HCT116 (cell line): ENCODE results near the gene RAP1GAP2. TPM values are rescaled to one million over a fixed set of nuclear protein-coding genes. Genes with fewer than 3 reads are reported as not detected.

Source experiments
- ATAC-seq: fragments of 200-7000 bp; cut with Tn5 transposase; 2 replicates; pipeline ENCODE4 v1.9.1; 2020; ENCODE audit warnings: mild to moderate bottlenecking, moderate library complexity
- BruUV-seq: library from RNA; stranded (reverse); fragments of 400-500 nt; replicated peaks from 2 replicates; lab custom pipeline; 2021; lab: Mats Ljungman, UMichigan
- CTCF ChIA-PET: fragments of 300-600 bp; sonication (Branson Sonifier 250); formaldehyde crosslinking; loops from one replicate; lab custom pipeline; 2021; ENCODE audit warnings: antibody characterized with exemption; lab: Charles Lee
- POLR2A ChIA-PET: fragments of 300-600, 350-600 bp; sonication (Branson Sonifier 250); formaldehyde crosslinking; loops from one replicate; lab custom pipeline; 2021; ENCODE audit warnings: antibody characterized with exemption; lab: Charles Lee
- RAD21 ChIA-PET, 2 experiments: fragments of 300-600 bp; sonication (Branson Sonifier 250); formaldehyde crosslinking; loops; one replicate each; lab custom pipeline; 2023; ENCODE audit warnings: low total read pairs in 2 of 2; ENCODE audit not compliant: uncharacterized antibody in 2 of 2, unreplicated experiment in 2 of 2, low non-redundant PET in 1 of 2; lab: Charles Lee
- DNase-seq: peaks from one replicate; pipeline ENCODE4 v3.0.0-alpha.2; 2010; ENCODE audit warnings: low read depth, low spot score
- H2AFZ ChIP-seq: fragments of 200-600 bp; shearing (Covaris generic), sonication (generic); 2 replicates; pipeline ENCODE4 v1.6.1; 2017; ENCODE audit warnings: low read depth, mixed run types, mixed read lengths, antibody characterized with exemption, low read length; ENCODE audit not compliant: poor library complexity, severe bottlenecking
- H3K27ac ChIP-seq: 2 replicates; pipeline ENCODE4 v1.5.1; 2012; ENCODE audit warnings: low read depth, low read length
- H3K27me3 ChIP-seq: fragments of 200-600 bp; sonication (generic); 2 replicates; pipeline ENCODE4 v1.6.1; 2016; ENCODE audit warnings: mixed run types, low read length, mixed read lengths; ENCODE audit not compliant: insufficient read depth
- H3K36me3 ChIP-seq, 2 experiments: fragments of 200-500 bp in 1 of 2; fragments of 200-600 bp in 1 of 2; sonication (Bioruptor generic) in 1 of 2; sonication (generic) in 1 of 2; 2 replicates each; pipeline versions ENCODE4 v1.5.1 to v1.6.1; 2014 to 2016; ENCODE audit warnings: low read length in 2 of 2, inconsistent platforms in 1 of 2, mixed read lengths in 1 of 2, mixed run types in 1 of 2; ENCODE audit not compliant: insufficient read depth in 2 of 2, control insufficient read depth in 1 of 2
- H3K4me1 ChIP-seq, 2 experiments: fragments of 200-600 bp in 1 of 2; sonication (generic) in 1 of 2; 2 replicates each; pipeline versions ENCODE4 v1.5.1 to v1.6.1; 2012 to 2017; ENCODE audit warnings: low read length in 2 of 2, inconsistent platforms in 1 of 2, mild to moderate bottlenecking in 1 of 2, mixed read lengths in 1 of 2, mixed run types in 1 of 2, moderate library complexity in 1 of 2; ENCODE audit not compliant: insufficient read depth in 2 of 2, control insufficient read depth in 1 of 2
- H3K4me2 ChIP-seq: fragments of 200-600 bp; sonication (generic); 2 replicates; pipeline ENCODE4 v1.6.1; 2017; ENCODE audit warnings: mixed run types, low read length, mixed read lengths
- H3K4me3 ChIP-seq, 2 experiments: fragments of 200-600 bp in 1 of 2; sonication (generic) in 1 of 2; replicated peaks in 1 of 2; 2 replicates each; pipeline ENCODE4 v1.5.1; 2011 to 2016; ENCODE audit warnings: low read length in 2 of 2, control low read depth in 1 of 2, low read depth in 1 of 2, mild to moderate bottlenecking in 1 of 2, mixed read lengths in 1 of 2, mixed run types in 1 of 2
- H3K79me2 ChIP-seq: fragments of 200-600 bp; sonication (generic); 2 replicates; pipeline ENCODE4 v1.6.1; 2017; ENCODE audit warnings: mild to moderate bottlenecking, mixed run types, low read length, moderate library complexity, mixed read lengths; ENCODE audit not compliant: insufficient read depth
- H3K9ac ChIP-seq: fragments of 200-600 bp; sonication (generic); 2 replicates; pipeline ENCODE4 v1.6.1; 2016; ENCODE audit warnings: low read length, mixed read lengths
- H3K9me2 ChIP-seq: fragments of 200-600 bp; sonication (generic), shearing (Covaris generic); 2 replicates; pipeline ENCODE4 v1.6.1; 2017; ENCODE audit warnings: mixed run types, mild to moderate bottlenecking, moderate library complexity; ENCODE audit not compliant: insufficient read depth
- H3K9me3 ChIP-seq, 2 experiments: fragments of 200-500 bp in 1 of 2; fragments of 200-600 bp in 1 of 2; sonication (Bioruptor generic) in 1 of 2; sonication (generic) in 1 of 2; 2 replicates each; pipeline ENCODE4 v1.6.1; 2014 to 2017; ENCODE audit warnings: low read length in 2 of 2, mixed read lengths in 2 of 2, inconsistent platforms in 1 of 2, low read depth in 1 of 2, mild to moderate bottlenecking in 1 of 2, mixed run types in 1 of 2, moderate library complexity in 1 of 2; ENCODE audit not compliant: control insufficient read depth in 1 of 2, insufficient read depth in 1 of 2
- H4K20me1 ChIP-seq: fragments of 200-600 bp; sonication (generic), shearing (Covaris generic); 2 replicates; pipeline ENCODE4 v1.6.1; 2017; ENCODE audit warnings: mixed run types, mild to moderate bottlenecking, moderate library complexity; ENCODE audit not compliant: insufficient read depth
- CEBPB ChIP-seq: IDR thresholded peaks from 2 replicates; pipeline ENCODE4 v1.6.1; 2012; ENCODE audit warnings: low read depth
- EGR1 ChIP-seq: IDR thresholded peaks from 2 replicates; pipeline ENCODE4 v1.6.1; 2012; ENCODE audit warnings: low read depth
- ELF1 ChIP-seq: IDR thresholded peaks from 2 replicates; pipeline ENCODE4 v1.6.1; 2012; ENCODE audit warnings: low read depth, borderline replicate concordance
- JUND ChIP-seq: IDR thresholded peaks from 2 replicates; pipeline ENCODE4 v1.6.1; 2012
- SRF ChIP-seq: IDR thresholded peaks from 2 replicates; pipeline ENCODE4 v1.6.1; 2012; ENCODE audit warnings: low read depth
- ZFX ChIP-seq: fragments of 450-650 bp; IDR thresholded peaks from 2 replicates; pipeline ENCODE4 v1.6.1; 2017
- intact Hi-C: fragments of 100-400 bp; cut with micrococcal nuclease; formaldehyde crosslinking; loops from 2 replicates; pipeline ENCODE4 v1.10.0; 2022
- total RNA-seq: library from RNA; stranded (reverse); gene quantifications from one replicate; pipeline ENCODE4 v1.2.1, GENCODE V29; 2021; ENCODE audit not compliant: unreplicated experiment

Gene RAP1GAP2
- total RNA-seq, 1 experiment from 2014 or later = 54.6 TPM

- TF ChIP-seq SRF (no peak), ELF1 (no peak)
- RAD21 ChIA-PET = no interaction called here
- Histone ChIP-seq H3K36me3 (no peaks in the 10 kb centered on the region), H3K4me3 (no peak overlapping the region), H3K4me2 (no peak overlapping the region), H4K20me1 (no peaks in the 10 kb centered on the region), H3K9me3 (no peaks in the 10 kb centered on the region), H3K9me2 (no peaks in the 10 kb centered on the region), H3K4me1 (no peaks in the 10 kb centered on the region), H3K27me3 (no peaks in the 10 kb centered on the region), H3K9ac (no peak overlapping the region), H3K27ac (no peak overlapping the region), H2AFZ (no peak overlapping the region), H3K79me2 (peaks cover 4% of the 10 kb centered on the region; the same call in 1 of the 2 replicates)
- intact Hi-C loops = no loop called here
- CTCF ChIA-PET = no interaction called here
- POLR2A ChIA-PET = no interaction called here
- no TSS peak for BruUV-seq
- no peak for ATAC-seq
- DNase-seq = no peak
Measured at GRCh38 chr17:2860883-2861282, 64.6 kb downstream of the RAP1GAP2 start.

- Histone ChIP-seq H3K4me2 (no peak overlapping the region), H2AFZ (no peak overlapping the region), H4K20me1 (no peaks in the 10 kb centered on the region), H3K27me3 (no peaks in the 10 kb centered on the region), H3K36me3 (no peaks in the 10 kb centered on the region), H3K9ac (no peak overlapping the region), H3K9me3 (no peaks in the 10 kb centered on the region), H3K4me3 (no peak overlapping the region), H3K9me2 (no peaks in the 10 kb centered on the region), H3K79me2 (no peaks in the 10 kb centered on the region), H3K4me1 (peaks cover 0 to 4% of the 10 kb centered on the region in 2 experiments; a peak in 2 of 4 replicates), H3K27ac (no peak overlapping the region)
- intact Hi-C loops = no loop called here
- ChIA-PET RAD21 (interaction anchor here (0.6 to 0.7 kb wide), 2 partner anchors 10 to 1301 kb away, joined by 3 to 4 read pairs; no protein-coding TSS in a partner anchor), CTCF (interaction anchor here (1.3 kb wide), 1 partner anchor 13 kb away, joined by 5 read pairs; no protein-coding TSS in a partner anchor), POLR2A (no interaction called here)
- TF ChIP-seq JUND (no peak), EGR1 (no peak), ZFX (no peak), ELF1 (no peak), SRF (no peak), CEBPB (no peak)
- no TSS peak for BruUV-seq
- DNase-seq (no peak), ATAC-seq (no peak)
Measured at GRCh38 chr17:2862197-2862596, 66.0 kb downstream of the RAP1GAP2 start.
